Tibial nerve (tissue), 3 donors: Measurements from ENCODE around the gene FAM120B.

ENCODE experiments used
- CTCF ChIP-seq, 5 experiments: fragments of 200-600 bp in 3 of 5; fragments of 450-650 bp in 2 of 5; sonication (generic) in 3 of 5; IDR thresholded peaks; one replicate each; pipeline ENCODE4 v1.5.1; 2016 to 2019; ENCODE audit warnings: antibody characterized with exemption in 5 of 5, mild to moderate bottlenecking in 3 of 5, moderate library complexity in 2 of 5
- POLR2A ChIP-seq, 2 donors: fragments of 450-650 bp; IDR thresholded peaks; one replicate each; pipeline ENCODE4 v1.6.1; 2017; ENCODE audit warnings: antibody characterized with exemption in 2 of 2, mild to moderate bottlenecking in 2 of 2, moderate library complexity in 2 of 2

GRCh38 chr6:170268216-170269129 is 38.1 kb upstream of the FAM120B start:
- no peak for TF ChIP-seq CTCF (IDR thresholded peaks at IDR 0.05)
- TF ChIP-seq POLR2A (IDR thresholded peaks at IDR 0.05): no peak
